ENCODE results near the gene INSYN2B.

Gene INSYN2B

DNA sequence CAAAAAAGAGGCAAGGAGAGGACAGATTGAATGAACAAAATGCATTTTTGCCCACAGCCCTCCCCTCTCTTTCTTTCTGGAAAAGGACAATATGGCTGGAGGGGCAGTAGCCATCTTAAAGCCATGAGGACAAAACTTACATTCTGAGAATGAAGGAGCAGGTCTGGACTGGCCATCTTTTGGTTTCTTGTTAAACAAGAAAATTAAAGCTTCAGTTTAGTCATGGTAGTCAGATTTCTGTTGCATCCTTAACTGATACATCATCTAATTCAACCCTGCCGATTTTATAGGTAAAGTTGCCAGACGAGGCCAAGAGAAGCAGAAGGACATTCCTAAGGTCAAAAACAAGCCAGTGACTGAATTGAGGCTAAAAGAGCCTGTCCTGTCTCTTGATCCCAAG lies 31.5 kb upstream of the INSYN2B start:
- TF ChIP-seq, protein P1, sequence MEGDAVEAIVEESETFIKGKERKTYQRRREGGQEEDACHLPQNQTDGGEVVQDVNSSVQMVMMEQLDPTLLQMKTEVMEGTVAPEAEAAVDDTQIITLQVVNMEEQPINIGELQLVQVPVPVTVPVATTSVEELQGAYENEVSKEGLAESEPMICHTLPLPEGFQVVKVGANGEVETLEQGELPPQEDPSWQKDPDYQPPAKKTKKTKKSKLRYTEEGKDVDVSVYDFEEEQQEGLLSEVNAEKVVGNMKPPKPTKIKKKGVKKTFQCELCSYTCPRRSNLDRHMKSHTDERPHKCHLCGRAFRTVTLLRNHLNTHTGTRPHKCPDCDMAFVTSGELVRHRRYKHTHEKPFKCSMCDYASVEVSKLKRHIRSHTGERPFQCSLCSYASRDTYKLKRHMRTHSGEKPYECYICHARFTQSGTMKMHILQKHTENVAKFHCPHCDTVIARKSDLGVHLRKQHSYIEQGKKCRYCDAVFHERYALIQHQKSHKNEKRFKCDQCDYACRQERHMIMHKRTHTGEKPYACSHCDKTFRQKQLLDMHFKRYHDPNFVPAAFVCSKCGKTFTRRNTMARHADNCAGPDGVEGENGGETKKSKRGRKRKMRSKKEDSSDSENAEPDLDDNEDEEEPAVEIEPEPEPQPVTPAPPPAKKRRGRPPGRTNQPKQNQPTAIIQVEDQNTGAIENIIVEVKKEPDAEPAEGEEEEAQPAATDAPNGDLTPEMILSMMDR (IDR thresholded peaks at IDR 0.05; ENCODE audit: borderline replicate concordance, control extremely low read depth, extremely low read depth, insufficient read depth, missing control alignments) = no peak
- in situ Hi-C loops (cut with MboI; ENCODE audit: low sequenced_read_pairs, unreplicated experiment) = no loop called here
- DNase-seq (ENCODE audit: low spot score) = no peak

DNA sequence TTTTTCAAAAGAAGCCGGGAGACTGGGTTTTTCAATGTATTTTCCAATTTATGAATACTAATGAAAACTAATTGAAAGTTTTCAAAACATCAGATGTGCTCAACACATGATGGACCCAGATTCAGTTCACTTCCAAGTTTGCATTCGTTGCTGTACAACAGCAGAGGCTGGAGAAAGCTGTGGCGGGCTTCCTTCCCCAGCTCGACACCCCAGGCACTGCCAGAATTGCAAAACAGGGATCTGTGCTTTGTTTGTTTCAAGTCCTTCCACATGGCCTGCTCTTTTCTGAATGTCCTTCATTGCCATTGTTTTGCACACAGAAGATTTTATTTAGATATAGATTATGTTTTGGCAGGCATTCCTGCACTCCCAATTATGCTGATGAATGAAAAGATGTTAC lies 30.3 kb upstream of the INSYN2B start:
- TF ChIP-seq, protein P1 (IDR thresholded peaks at IDR 0.05; ENCODE audit: borderline replicate concordance, control extremely low read depth, extremely low read depth, insufficient read depth, missing control alignments) = no peak
- DNase-seq (ENCODE audit: low spot score) = no peak
- in situ Hi-C loops (cut with MboI; ENCODE audit: low sequenced_read_pairs, unreplicated experiment) = no loop called here

DNA sequence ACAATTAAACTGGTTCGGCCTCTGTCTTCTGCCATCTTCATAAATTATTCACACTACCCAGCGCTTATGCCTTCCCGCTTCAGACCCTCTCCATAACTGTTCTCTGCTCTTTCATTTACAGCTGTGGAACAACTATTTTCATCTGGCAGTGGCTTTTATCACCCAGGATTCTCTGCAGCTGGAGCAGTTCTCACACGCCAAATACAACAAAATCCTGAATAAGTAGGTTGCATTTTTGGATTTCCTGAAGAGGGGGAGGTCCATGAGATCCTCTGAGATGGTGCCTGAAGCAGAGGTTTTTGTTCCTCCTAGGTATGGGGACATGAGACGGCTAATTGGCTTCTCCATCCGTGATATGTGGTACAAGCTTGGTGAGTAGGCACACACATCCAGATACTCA lies 28.1 kb upstream of the INSYN2B start:
- TF ChIP-seq, protein P1 (IDR thresholded peaks at IDR 0.05; ENCODE audit: borderline replicate concordance, control extremely low read depth, extremely low read depth, insufficient read depth, missing control alignments) = no peak
- in situ Hi-C loops (cut with MboI; ENCODE audit: low sequenced_read_pairs, unreplicated experiment) = no loop called here
- no peak for DNase-seq (ENCODE audit: low spot score)

DNA sequence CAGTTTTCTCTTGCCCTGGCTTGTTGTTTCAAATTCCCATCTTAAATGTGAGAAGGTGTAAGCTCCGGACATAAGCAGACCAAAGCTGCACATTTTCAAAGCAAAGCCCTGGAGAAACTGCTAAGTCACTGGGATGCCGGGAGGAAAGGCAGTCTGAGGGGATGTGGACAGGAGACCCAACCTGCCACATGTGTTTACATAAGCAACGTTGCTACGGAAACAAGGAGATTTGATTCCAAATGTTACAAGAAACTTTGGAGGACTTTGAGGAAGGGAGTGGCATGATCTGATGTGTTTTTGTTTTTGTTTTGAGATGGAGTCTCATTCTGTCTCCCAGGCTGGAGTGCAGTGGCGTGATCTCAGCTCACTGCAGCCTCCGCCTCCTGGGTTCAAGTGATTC lies 25.7 kb upstream of the INSYN2B start:
- no peak for DNase-seq (ENCODE audit: low spot score)
- TF ChIP-seq, protein P1 (IDR thresholded peaks at IDR 0.05; ENCODE audit: borderline replicate concordance, control extremely low read depth, extremely low read depth, insufficient read depth, missing control alignments) = no peak
- in situ Hi-C loops (cut with MboI; ENCODE audit: low sequenced_read_pairs, unreplicated experiment) = no loop called here

DNA sequence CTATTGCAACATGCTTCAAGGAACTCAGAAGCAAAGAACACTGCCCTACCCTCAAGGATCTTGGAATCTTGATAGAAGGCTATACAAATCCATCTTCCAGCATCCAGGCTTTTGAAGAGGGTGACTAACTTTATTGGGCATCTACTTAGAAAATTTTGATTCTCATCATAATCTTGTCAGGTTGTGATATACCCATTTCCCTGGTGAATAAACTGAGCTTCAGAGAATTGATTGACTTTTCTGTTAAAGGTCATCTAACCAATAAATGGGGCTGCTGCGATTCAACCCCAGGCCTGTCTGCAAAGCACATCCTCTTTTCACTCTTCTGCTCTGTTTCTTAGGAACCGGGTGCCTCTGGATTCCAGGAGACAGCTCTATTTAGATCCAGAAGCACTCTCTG lies 19.9 kb upstream of the INSYN2B start:
- in situ Hi-C loops (cut with MboI; ENCODE audit: low sequenced_read_pairs, unreplicated experiment) = no loop called here
- DNase-seq (ENCODE audit: low spot score) = no peak
- TF ChIP-seq, protein P1 (IDR thresholded peaks at IDR 0.05; ENCODE audit: borderline replicate concordance, control extremely low read depth, extremely low read depth, insufficient read depth, missing control alignments) = no peak

DNA sequence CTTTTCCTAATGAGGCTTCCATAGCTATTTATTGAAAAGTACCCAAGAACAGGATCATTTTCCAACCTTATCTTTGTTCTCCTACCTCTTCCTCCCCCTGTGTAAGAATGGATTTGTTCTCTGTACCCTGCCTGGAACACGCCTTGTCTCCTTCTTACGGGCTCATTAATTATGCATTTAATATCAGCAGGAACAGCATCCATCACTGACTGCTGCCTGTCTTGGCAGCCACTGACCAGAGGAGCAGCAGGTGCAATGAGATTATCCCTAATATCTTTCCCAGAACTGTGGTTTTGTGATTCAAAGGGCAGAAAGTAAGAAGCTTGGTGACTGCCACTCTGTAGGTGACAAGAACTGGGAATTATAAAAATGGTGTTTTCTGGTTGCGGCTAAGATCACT lies 19.3 kb upstream of the INSYN2B start:
- DNase-seq (ENCODE audit: low spot score) = no peak
- TF ChIP-seq, protein P1 (IDR thresholded peaks at IDR 0.05; ENCODE audit: borderline replicate concordance, control extremely low read depth, extremely low read depth, insufficient read depth, missing control alignments) = no peak
- in situ Hi-C loops (cut with MboI; ENCODE audit: low sequenced_read_pairs, unreplicated experiment) = no loop called here

DNA sequence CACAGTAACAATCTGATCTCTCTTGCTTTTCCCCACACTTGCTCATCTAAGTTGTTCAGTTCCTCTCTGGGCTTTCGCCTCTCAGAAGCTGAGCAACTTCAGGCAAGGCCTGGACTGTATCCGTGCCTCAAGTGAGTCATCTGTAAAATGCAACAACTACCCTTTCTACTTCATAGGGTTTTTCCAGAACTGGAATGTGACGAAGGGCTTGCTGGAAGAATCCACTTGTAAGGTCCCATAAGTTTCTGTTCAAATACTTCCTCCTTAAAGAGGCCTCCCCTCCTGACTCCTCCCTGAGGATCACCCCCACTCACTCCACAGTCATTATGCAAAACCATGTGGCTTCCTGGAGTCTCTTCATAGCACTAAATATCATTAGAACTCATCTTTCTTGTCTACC lies 17.5 kb upstream of the INSYN2B start:
- no peak for DNase-seq (ENCODE audit: low spot score)
- TF ChIP-seq, protein P1 (IDR thresholded peaks at IDR 0.05; ENCODE audit: borderline replicate concordance, control extremely low read depth, extremely low read depth, insufficient read depth, missing control alignments) = no peak

More for the DNA sequence above, 17.5 kb upstream of the INSYN2B start:
- in situ Hi-C loops (cut with MboI; ENCODE audit: low sequenced_read_pairs, unreplicated experiment) = no loop called here

All from GM13976 (cell line).